Measurements from ENCODE around the gene CYP19A1.

CYP19A1 gene

GRCh38 chr15:51252671-51253070 lies 85.7 kb downstream of the CYP19A1 start:
- DNase-seq: no peak

DNA sequence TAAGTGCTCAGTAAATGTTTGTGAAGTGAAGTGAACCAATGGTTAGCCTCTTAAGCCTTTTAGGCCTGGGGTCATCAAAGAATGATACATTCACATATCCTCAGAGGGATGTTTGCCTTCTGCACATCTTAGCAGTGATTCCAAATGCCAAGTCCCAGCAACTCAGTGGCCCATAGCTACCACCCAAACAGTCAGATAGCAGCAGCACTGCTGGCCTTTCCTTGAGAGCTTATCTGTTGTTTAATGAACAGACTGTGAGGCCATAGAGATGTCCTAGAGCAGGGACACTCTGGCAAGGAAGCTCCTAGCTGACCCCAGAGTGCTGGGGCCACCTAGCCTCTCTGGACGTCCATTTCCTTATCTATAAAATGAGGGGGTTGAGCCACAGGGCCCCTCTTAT lies 86.8 kb downstream of the CYP19A1 start:
- DNase-seq: no peak

- no peak for DNase-seq
Measured at GRCh38 chr15:51250217-51251011, 88.0 kb downstream of the CYP19A1 start.

GRCh38 chr15:51245628-51246027 lies 92.8 kb downstream of the CYP19A1 start:
- no peak for DNase-seq

DNA sequence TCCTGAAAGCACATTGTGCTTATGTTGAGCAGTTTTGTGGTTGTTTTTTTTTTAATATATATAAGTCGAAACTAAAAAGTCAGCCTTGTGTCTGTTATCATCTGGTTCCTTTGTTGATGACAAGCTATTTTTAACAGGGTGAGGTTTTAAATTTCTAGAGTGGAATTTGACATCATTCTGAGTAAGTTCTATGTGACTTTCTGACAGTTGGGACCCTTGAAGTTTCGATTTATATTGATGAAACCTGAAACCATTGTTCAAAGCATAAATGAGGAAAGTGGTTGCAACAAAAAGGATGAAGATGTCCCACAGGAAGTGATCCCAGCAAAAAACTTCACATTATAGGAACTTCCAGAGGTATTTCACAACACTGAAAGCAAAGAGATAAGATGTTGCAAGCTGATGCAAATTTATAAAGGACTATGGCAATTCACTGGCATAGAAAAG lies 94.0 kb downstream of the CYP19A1 start:
- no peak for DNase-seq

GRCh38 chr15:51243774-51244173 lies 94.6 kb downstream of the CYP19A1 start:
- peak; percentile 9 for DNase-seq

DNA sequence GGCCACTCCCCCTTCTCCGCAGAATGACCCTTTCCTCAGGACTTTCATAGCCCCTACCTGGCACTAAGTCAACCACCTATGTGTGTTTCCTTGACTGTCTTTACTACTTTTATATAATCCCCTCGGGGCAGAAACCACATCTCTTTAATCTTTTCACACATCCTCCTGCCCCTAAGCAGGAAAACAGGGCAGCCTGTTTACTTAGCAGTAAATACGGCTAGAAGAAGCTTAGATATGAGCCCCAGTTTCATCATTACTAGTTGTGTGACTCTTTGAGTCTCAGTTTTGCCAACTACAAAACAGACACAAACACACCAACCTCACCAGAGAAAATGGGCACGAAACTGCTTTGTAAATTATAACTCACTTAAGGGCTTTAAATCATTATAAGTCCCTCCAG lies 98.3 kb downstream of the CYP19A1 start:
- no peak for DNase-seq

DNA sequence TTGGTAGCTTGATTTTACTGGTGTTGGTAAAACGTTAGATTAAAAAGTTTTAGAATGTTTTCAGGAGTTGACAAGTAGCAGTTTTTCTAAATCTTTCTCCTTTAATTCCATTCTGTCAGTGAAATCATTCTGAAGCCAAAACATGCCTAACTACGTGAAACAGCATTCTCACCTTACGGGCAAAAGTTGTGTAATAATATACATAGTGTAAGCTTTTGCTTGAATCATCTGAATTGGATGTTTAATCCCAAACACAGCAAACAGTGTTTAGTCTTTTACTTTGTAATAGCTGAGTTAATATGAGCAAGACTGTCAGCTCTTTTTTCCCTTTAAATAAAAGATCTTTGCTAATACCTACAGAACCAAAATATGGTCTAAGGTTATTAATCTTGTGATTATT lies 100.6 kb downstream of the CYP19A1 start:
- DNase-seq: no peak

DNA sequence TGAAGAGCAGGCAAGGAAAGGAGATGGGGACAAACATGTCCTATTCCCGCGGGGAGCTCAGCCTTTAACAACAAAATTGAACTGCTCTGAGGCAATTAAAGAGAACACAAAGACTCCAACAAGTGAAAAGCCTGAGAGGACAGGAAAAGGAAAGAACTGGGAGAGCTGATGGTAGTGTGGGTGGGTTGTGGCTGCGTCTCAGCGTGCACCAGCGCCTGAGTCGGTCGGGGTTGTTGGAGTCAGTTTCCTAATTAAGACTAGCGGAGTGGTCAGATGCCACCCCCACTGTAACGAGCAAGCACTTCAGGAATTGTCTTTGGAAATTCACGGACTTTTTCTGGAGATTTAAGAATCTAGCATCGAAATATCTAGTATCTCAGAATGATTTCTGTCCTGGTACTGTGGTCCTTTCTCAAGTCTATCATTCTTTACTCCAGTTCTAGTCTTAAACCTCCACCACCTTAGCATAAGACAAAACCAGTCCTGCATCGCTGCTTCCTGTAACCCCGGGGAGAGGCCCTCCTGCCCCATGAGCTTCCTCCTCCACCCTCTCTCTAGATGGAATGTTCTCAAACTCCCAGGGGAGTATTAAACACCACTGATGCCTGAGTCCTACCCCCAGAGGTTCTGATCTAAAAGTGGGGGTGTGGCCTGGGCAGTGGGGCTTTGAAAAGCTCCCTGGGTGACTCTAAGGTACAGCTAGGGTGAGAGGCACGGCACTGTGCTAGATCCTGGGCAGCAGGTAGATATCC lies 104.0 kb downstream of the CYP19A1 start:
- DNase-seq: no peak

DNA sequence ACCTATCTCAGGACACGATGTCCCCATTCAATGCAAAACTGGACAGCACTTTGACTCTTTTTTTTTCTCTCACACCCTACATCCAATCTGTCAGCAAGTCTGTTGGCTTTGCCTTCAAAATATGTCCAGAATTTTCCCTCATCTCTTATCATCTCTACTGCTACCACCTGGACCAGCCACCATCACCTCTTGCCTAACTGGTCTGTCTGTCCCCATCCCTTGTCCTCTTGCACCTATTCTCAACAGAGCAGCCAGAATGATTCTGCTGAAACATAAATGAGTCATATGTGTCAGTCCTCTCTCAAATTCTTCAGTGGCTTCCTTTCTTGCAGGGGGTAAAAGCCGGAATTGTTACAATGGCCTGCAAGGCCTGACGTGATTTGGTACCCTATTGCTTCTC lies 105.8 kb downstream of the CYP19A1 start:
- DNase-seq: no peak

GRCh38 chr15:51229907-51230330 lies 108.5 kb downstream of the CYP19A1 start:
- no peak for DNase-seq

GRCh38 chr15:51227940-51228732 lies 110.3 kb downstream of the CYP19A1 start:
- no peak for DNase-seq

GRCh38 chr15:51226576-51227210 lies 111.7 kb downstream of the CYP19A1 start:
- no peak for DNase-seq

GRCh38 chr15:51224428-51224827 lies 114.0 kb downstream of the CYP19A1 start:
- DNase-seq: no peak

GRCh38 chr15:51223771-51224229 lies 114.6 kb downstream of the CYP19A1 start:
- peak; percentile 6 for DNase-seq

- no peak for DNase-seq
Measured at GRCh38 chr15:51218299-51218938, 120.0 kb downstream of the CYP19A1 start.

DNA sequence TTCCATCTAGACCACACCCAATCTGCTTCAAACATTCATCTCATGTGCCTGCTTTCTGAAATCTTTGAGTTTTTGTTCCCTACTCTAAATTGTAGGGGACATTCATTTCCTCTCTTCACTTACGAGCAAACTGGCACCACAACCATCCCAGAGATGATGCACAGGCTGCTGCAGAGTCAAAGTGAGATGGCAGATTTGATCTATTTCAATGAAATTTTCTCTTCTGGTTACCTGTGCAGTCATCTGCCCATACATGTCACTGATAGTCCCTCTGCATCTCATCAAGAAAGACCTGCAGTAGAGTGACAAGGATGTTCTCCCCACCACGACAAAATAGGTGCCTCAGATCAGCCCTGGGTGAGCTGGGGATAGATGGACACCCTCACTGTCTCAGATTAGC lies 125.5 kb downstream of the CYP19A1 start:
- DNase-seq: no peak

DNA sequence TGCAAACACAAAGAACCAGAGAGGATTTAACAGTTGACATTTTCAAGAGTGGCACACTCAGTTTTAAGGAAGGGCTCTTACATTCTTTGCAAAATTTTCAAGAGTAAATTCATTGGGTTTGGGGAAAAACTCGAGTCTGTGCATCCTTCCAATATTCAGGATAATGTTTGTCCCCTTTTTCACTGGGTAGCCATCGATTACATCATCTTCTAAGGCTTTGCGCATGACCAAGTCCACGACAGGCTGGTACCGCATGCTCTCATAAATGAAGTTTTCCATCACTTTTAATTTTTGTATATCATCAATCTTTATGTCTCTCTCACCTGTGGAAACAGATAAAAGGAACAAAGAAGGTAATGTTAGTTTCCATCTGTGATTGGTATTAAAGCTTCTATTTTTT lies 126.2 kb downstream of the CYP19A1 start:
- DNase-seq: no peak

GRCh38 chr15:51205050-51205975 lies 133.1 kb downstream of the CYP19A1 start:
- DNase-seq: no peak

DNA sequence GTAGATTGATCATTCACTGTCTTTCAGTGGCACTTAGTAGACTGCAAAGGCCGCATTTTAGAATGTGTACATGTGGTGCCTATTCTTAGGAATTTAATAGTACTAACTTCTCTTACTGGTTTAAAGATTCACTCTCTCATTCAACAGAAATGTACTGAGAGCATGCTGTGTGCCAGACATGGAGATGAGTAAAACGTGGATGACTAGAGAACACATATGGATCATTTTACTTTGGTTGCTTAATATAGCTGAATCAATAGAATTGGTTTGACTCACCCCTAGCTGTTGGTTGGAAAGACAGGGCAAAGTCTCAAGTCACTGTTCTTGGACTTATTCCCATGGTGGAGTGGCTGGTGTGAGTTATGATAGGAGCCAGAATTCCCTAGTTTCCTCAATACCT lies 134.6 kb downstream of the CYP19A1 start:
- no peak for DNase-seq

DNA sequence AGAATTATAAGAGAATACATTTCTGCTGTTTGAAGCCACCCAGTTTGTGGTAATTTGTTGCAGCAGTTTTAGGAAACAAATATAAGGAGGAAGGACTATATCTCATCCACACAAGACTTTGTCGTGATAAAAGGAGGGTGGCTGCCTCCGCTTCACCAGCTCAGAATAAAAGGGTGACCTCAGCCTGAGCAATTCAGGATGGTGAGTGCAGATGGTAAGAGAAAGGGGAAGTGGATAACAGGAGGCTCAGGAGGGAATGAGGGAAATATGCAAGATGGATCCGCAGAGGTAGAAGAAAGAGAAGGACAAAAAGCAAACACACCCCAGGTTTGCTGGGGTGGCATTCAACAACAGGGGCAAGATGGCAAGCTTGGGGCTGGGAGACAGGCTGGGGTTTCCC lies 135.6 kb downstream of the CYP19A1 start:
- no peak for DNase-seq
